ENCODE data around the gene SV2C. TPM values are rescaled to one million over a fixed set of nuclear protein-coding genes. Genes with fewer than 3 reads are reported as not detected.
A peak's percentile ranks its signal among the peaks of the same experiment; 100 is the strongest.

The SV2C gene
- total RNA-seq, 1 donor from 2014 or later, result 0.32 TPM

- Histone ChIP-seq H3K27me3 (ENCODE audit: low read depth) (no peaks in the 10 kb centered on the region), H3K4me1 (no peaks in the 10 kb centered on the region), H3K9me3 (no peaks in the 10 kb centered on the region), H3K27ac (no peak overlapping the region), H3K4me3 (no peak overlapping the region), H3K36me3 (no peaks in the 10 kb centered on the region)
- ATAC-seq, result no peak
- TF ChIP-seq, protein P1, sequence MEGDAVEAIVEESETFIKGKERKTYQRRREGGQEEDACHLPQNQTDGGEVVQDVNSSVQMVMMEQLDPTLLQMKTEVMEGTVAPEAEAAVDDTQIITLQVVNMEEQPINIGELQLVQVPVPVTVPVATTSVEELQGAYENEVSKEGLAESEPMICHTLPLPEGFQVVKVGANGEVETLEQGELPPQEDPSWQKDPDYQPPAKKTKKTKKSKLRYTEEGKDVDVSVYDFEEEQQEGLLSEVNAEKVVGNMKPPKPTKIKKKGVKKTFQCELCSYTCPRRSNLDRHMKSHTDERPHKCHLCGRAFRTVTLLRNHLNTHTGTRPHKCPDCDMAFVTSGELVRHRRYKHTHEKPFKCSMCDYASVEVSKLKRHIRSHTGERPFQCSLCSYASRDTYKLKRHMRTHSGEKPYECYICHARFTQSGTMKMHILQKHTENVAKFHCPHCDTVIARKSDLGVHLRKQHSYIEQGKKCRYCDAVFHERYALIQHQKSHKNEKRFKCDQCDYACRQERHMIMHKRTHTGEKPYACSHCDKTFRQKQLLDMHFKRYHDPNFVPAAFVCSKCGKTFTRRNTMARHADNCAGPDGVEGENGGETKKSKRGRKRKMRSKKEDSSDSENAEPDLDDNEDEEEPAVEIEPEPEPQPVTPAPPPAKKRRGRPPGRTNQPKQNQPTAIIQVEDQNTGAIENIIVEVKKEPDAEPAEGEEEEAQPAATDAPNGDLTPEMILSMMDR (IDR thresholded peaks at IDR 0.05), result no peak
- intact Hi-C loops (cut with DNase I), result no loop called here
- DNase-seq, result no peak
These were observed 307.8 kb downstream of the SV2C start for GRCh38 chr5:76391014-76391413.

DNA sequence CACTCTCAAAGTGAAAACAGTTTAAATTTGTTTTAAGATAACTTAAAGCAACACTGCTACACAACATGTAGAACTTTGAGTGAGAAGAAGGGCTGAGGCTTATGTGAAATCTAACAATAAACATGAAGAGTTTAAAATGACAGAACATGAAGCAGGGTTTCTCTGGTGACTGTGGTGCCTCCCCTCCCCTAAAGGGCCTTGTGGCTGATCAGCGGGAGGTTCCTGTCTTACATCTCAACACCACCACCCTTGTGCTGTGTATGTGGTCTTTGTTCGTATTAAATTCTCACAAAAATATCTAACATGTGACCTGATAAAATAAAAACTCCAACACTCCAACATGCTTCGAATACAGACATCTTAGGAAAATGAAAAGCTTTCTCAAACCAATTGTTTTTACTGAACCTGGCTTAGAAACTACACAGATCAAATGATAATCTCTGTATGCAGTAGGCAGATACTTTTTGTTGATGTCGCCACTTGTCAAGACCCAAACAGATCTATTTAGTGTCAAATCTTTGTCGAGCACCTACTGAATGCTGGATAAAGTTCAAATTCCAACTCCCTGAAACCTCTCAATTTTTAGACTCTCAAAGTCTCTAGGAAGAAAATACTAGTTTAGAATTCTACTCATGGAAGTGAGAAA is 310.0 kb downstream of the SV2C start:
- Histone ChIP-seq H3K27ac (no peak overlapping the region), H3K4me1 (no peaks in the 10 kb centered on the region), H3K9me3 (no peaks in the 10 kb centered on the region), H3K27me3 (ENCODE audit: low read depth) (no peaks in the 10 kb centered on the region), H3K4me3 (no peak overlapping the region), H3K36me3 (no peaks in the 10 kb centered on the region)
- DNase-seq (no peak), ATAC-seq (peak in 1 of 2 donors; percentile 29)
- intact Hi-C loops (cut with DNase I), result no loop called here
- TF ChIP-seq, protein P1 (IDR thresholded peaks at IDR 0.05), result no peak

GRCh38 chr5:76397200-76397599 is 314.0 kb downstream of the SV2C start:
- H3K4me1 ChIP-seq, result peaks cover 8% of the 10 kb centered on the region
- TF ChIP-seq, protein P1 (IDR thresholded peaks at IDR 0.05), result no peak
- H3K27me3 ChIP-seq (ENCODE audit: low read depth), result no peaks in the 10 kb centered on the region
- no peaks in the 10 kb centered on the region for H3K9me3 ChIP-seq
- ATAC-seq (no peak), DNase-seq (no peak)
- H3K27ac ChIP-seq, result no peak overlapping the region
- no peak overlapping the region for H3K4me3 ChIP-seq
- intact Hi-C loops (cut with DNase I), result no loop called here
- H3K36me3 ChIP-seq, result no peaks in the 10 kb centered on the region

DNA sequence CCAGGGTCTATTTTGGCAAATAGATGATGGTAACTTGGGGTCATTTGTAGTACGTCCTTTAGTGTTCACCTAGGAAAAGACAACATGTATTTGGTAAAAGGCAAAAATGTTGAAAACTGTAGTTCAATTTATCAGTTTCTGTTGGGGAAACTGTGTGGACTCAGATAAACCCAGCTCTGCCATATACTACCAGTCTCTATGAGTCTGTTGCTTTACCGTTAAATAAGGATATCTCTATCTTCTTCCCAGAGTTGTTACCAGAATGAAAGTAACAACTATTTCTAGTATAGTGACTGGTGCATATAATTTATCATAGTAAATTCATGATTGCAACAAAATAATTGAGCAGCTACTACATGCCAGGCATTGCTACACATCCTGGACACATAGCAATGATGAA is 316.1 kb downstream of the SV2C start:
- TF ChIP-seq, protein P1 (IDR thresholded peaks at IDR 0.05), result no peak
- Histone ChIP-seq H3K36me3 (no peaks in the 10 kb centered on the region), H3K27me3 (ENCODE audit: low read depth) (no peaks in the 10 kb centered on the region), H3K4me3 (no peak overlapping the region), H3K4me1 (peaks cover 19% of the 10 kb centered on the region), H3K9me3 (no peaks in the 10 kb centered on the region), H3K27ac (no peak overlapping the region)
- intact Hi-C loops (cut with DNase I), result no loop called here
- no peak for DNase-seq
- ATAC-seq, result no peak

DNA sequence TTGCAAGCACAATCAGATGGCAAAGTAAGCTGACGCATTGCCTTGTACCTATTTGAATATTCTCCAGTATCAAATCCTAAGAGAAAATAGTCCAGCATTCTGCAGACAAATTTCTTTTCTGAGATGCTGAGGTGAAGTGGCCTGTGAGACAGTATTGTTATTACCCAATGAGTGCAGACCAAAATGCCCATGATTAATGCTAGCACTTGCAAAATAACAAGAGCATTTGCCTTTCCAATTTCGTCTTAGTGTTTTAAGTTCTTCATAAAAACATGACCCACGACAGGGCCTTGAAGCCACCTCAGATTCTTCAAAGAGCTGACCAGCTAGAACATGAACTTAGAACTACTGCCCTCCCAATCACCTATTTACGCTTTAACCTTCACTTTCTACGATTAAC is 317.3 kb downstream of the SV2C start:
- intact Hi-C loops (cut with DNase I), result no loop called here
- H3K36me3 ChIP-seq, result no peaks in the 10 kb centered on the region
- ATAC-seq, result no peak
- no peaks in the 10 kb centered on the region for H3K9me3 ChIP-seq
- H3K4me3 ChIP-seq, result no peak overlapping the region
- H3K27me3 ChIP-seq (ENCODE audit: low read depth), result no peaks in the 10 kb centered on the region
- DNase-seq, result no peak
- peaks cover 19% of the 10 kb centered on the region for H3K4me1 ChIP-seq
- no peak overlapping the region for H3K27ac ChIP-seq
- TF ChIP-seq, protein P1 (IDR thresholded peaks at IDR 0.05), result no peak
